ENCODE results near the gene CELA1.
"Not testable (repeated sequence)": the region's sequence is repeated elsewhere in the genome, so short reads cannot be mapped to it uniquely, and the experiment has no call there.

CELA1 gene

DNA sequence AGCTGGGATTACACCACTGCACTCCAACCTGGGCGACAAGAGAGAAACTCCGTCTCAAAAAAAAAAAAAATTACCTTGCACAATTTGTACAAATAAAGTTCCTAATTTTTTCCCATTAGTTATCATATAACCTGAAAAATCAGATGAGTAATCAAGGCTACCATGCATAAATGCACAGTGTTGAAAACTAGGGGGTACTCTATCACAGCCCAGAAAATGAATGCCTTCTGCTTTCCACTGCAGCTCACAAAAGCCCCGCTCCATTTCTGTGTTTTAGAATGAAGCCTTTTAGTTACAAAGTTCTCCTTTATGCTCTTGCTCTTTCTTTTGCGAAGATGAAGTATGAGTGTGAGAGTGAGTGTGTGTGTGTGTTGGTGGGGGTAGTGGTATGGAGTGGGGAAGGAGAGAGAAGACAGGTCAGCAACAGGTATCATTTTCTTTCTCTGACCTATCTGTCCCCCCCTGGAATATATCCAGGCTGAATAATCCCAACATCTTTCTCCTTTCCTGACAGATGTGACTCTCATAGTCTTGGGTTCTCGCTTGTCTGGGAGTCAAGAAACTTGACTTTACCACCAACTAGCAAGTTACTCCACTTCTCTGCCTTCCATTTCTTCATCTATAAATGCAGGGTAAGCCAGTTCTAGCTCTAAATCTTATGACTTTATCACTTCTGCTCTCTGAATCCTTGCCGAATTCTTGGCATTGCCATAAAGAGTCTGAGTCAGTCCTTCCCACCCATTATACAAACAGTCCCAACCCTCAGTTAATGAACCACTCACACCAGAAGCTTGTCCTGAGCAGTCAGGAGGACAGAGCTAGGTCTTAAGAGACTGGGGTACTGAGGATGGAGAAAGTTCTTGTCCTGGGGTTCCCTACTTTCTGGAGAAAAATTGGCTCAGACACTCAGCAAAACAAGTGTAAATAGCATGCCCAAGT, 38.6 kb downstream of the CELA1 start:
- no peak for ATAC-seq

DNA sequence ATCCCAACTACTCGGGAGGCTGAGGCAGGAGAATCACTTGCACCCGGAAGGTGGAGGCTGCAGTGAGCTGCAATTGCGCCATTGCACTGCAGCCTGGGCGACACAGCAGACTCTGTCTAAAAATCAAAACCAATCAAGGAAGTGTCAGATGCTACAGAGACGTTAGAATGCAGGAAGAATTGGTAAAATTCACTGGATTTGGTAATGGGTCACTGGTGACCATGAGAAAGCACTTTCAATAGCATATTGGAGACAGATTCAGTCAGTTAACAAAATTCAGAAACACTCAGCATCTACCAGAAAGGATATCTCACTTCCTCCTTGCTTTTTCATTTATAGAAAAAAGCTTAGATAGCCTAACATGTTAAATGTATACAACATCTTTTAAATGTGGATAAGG, 40.0 kb downstream of the CELA1 start:
- no peak for ATAC-seq

DNA sequence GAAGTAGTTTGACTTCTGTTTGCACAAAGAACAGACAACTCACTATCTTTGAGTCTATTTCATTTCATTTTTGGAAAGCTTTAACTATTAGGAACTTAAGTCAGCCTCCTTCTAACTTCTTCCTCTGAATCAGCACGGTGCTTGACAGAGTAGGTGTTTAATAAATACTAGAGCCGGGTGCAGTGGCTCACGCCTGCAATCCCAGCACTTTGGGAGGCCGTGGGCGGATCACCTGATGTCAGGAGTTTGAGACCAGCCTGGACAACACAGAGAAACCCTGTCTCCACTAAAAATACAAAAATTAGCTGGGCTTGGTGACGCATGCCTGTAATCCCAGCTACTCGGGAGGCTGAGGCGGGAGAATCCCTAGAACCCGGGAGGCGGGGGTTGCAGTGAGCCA, 45.7 kb downstream of the CELA1 start:
- ATAC-seq: not testable (repeated sequence)

DNA sequence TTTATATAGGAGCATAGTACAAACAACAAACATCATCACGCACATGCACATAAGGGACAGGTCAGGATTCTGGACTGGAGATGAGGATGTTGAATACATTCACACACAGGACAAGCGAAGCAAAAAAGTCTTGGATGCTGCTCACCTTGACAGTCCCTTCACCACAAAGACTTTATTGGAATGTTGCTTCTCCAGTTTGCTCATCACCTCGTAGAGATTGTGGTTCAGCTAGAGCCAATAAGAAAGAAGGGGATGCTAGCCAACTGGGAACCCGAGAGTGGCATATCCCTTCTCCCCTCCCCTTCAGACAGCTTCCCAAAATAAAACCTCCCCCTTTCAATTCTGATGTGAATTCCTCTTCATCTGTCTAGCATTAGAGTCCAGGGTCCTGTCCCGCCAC, 50.8 kb downstream of the CELA1 start:
- no peak for ATAC-seq

DNA sequence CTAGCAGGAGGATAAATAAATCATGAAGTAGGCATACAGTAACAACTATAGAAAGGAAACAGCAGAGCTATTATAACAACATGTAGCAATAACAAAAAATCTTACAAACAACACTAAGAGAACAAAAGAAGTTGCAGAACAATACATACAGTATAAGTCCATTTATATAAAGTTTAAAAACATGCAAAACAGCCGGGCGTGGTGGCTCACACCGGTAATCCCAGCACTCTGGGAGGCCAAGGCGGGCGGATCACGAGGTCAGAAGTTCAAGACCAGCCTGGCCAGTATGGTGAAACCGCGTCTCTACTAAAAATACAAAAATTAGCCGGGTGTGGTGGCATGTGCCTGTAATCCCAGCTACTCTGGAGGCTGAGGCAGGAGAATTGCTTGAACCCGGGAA, 52.4 kb downstream of the CELA1 start:
- not testable (repeated sequence) for ATAC-seq

DNA sequence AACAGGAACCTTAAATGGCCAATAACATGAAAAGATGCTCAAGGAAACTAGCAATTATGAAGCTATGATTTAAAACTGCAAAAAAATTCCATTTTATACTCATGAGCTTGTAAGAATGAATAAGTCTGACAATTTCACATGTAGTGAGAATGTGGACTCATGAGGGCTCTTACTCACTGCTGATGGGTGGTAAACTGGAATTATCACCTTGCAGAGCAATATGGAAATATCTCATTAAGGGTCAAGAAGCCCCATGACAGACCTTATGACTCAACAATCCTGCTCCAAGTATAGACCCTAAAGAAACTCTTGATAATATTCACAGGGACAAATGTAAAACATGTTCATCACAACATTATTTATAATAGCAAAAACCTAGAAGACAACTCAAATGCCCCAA, 52.8 kb downstream of the CELA1 start:
- peak; percentile 92 to 93 for ATAC-seq

DNA sequence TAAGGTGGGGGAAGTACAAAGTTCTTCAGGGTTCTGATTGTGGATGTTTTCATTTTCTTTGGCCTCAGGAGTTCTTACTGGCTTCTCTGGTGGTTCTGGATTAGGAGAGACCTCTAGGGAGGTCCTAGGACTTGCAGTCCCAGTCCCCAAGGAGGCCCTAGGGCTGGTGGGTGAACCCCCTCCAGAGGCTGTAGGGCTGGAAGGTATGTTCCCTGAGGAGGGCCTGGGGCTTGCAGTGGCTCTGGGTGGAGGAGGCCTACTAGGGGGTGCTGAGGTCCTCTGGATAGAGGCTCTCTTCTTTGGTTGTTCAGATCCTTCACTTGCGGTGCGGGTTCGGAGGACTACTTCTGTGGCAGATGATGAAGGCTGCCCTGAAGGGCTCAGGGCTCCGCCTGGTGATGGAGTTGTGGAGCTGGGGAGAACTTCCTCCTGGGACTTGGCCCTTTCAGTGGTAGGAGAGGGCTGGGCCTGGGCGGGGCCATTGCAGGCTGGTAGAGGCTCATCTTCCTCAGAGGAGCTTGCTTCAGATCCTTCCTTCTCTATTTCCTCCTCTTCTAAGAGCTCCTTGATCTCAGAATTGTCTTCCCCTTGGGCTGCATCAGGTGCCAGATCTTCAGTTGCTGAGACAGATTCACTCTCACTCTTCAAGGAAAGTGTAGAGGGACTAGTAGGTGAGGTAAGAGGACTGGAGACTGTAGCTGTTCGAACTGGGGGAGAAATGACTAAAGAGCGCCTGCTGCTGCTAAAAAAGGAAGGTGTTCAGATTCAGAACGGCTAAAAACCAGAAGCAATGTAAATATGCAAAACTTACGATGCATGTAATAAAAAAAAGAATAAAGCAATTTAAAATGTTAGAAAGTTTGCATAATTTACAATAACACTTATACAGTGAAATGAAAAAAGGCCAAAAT, 54.6 kb downstream of the CELA1 start:
- ATAC-seq: not testable (repeated sequence)

DNA sequence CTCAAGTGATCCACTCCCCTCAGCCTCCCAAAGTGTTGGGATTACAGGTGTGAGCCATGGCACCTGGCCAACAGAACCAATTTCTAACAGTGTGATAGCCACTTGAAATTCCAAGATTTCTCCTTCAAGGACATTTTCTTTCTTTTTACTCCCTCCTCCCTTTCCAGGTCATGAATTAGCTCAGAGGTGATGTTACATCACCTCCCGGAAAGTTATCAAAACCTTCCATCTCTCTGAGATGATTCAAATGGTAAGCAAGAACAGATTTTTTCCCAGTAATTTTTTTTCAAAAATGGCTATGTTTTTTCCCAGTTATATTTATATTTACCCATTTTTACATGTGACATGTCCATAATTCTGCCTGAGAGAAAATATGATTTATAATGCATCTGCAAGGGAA, 60.6 kb downstream of the CELA1 start:
- ATAC-seq: no peak

DNA sequence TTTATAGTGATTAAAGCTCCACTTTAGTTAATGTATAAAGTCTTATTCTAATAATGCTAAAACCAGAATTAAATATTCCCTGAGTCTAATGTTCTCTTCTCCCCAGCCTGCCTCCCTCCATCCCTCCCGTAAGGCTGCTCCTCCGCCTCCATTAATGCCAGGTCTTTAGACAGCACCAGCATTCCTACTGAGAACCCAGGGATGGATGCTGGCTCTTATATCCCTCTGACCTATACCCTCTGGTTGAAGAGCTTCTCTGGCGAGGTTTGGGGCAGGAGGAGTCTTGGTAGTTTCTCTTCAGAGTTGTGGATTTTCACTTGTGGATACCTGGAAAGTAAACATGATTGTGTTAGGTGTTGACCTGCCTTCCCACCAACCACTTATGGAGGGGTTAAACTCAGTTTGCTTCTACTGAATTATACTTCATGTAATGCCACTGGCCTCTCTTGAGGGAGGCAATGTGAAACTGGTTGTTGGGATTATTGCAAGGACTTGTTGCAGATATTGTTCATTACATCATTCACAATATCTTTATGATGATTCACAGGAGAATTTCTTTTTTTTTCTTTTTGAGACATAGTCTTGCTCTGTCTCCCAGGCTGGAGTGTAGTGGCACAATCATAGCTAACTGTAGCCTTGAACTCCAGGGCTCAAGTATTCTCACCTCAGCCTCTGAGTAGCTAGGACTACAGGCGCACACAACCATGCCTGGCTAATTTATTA, 65.1 kb downstream of the CELA1 start:
- no peak for ATAC-seq
